Measurements from ENCODE around the gene SLC9A8. TPM values are rescaled to one million over a fixed set of nuclear protein-coding genes. Genes with fewer than 3 reads are reported as not detected.

SLC9A8 gene
- total and polyA plus RNA-seq, 7 donors = 6.1 to 19.4 (median 10.6) TPM

DNA sequence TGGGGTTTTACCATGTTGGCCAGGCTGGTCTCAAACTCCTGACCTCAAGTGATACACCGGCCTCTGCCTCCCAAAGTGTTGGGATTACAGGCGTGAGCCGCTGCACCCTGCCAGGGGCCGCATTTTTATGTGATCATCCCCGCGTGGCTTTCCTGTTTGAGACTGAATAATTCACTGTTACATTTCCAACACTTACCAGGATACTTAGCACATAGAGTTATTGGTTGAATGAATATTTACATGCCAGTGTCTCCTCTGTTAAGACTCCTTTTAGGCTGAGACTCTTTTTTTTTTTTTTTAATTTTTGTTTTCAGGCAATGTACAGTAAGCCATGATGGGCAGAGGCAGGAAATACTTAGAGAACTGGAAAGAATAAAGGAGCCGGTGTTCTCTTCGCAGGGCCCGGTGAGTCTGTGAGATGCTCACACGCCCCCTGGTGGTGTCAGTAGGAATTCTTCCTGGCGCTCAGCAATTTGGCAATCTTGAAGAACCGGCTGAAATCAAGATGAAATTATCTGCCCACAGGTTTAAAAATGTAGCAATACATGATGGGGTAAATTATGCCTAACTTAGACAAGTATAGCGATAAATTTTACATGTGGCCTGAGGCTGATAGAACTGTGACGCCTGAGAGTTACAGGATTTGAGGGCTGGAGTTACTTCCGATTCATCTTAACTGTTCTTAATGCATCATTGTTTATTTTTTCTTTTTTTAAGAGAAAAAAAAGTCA, 115.9 kb downstream of the SLC9A8 start:
- 14 to 15% (median 14%) methylated on average over 15 of the region's 15 CpGs for WGBS, 3 donors
- no peaks in the 10 kb centered on the region for H3K9me3 ChIP-seq
- intact Hi-C loops (cut with DNase I) = loop anchor here (2.0 to 5.0 kb wide), 2 partner anchors 316 to 321 kb away; no protein-coding TSS in a partner anchor
- H3K27me3 ChIP-seq (ENCODE audit: insufficient read depth in 3 of 3, low read length in 2 of 3) = no peaks in the 10 kb centered on the region
- H3K27ac ChIP-seq = no peak overlapping the region
- H3K36me3 ChIP-seq (ENCODE audit: insufficient read depth in 1 of 2, low read depth in 1 of 2) = no peaks in the 10 kb centered on the region
- peak; percentile 78 to 85 for DNase-seq
- TF ChIP-seq, protein P1, sequence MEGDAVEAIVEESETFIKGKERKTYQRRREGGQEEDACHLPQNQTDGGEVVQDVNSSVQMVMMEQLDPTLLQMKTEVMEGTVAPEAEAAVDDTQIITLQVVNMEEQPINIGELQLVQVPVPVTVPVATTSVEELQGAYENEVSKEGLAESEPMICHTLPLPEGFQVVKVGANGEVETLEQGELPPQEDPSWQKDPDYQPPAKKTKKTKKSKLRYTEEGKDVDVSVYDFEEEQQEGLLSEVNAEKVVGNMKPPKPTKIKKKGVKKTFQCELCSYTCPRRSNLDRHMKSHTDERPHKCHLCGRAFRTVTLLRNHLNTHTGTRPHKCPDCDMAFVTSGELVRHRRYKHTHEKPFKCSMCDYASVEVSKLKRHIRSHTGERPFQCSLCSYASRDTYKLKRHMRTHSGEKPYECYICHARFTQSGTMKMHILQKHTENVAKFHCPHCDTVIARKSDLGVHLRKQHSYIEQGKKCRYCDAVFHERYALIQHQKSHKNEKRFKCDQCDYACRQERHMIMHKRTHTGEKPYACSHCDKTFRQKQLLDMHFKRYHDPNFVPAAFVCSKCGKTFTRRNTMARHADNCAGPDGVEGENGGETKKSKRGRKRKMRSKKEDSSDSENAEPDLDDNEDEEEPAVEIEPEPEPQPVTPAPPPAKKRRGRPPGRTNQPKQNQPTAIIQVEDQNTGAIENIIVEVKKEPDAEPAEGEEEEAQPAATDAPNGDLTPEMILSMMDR (IDR thresholded peaks at IDR 0.05) = peak; percentile 93
- peak; percentile 86 to 92 (median 86) for ATAC-seq
- H3K4me3 ChIP-seq = no peak overlapping the region
- H3K4me1 ChIP-seq = no peaks in the 10 kb centered on the region

DNA sequence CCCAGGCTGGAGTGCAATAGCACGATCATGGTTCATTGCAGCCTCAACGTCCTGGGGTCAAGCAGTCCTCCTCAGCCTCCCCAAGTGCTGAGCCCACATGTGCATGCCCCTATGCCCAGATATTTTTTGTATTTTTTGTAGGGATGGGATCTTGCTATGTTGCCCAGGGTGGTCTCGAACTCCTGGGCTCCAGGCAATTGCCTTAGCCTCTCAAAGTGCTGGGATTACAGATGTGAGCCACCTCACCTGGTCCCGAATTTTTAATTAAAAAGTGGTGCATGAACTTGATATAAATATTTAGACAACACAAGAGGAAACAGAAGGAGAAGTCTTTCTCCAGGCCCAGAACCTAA, 116.5 kb downstream of the SLC9A8 start:
- TF ChIP-seq, protein P1 (IDR thresholded peaks at IDR 0.05) = no peak
- DNase-seq (no peak), ATAC-seq (peak in 2 of 4 donors; percentile 20 to 22)
- no peaks in the 10 kb centered on the region for H3K9me3 ChIP-seq
- H3K4me1 ChIP-seq = no peaks in the 10 kb centered on the region
- no peaks in the 10 kb centered on the region for H3K36me3 ChIP-seq (ENCODE audit: insufficient read depth in 1 of 2, low read depth in 1 of 2)
- no peaks in the 10 kb centered on the region for H3K27me3 ChIP-seq (ENCODE audit: insufficient read depth in 3 of 3, low read length in 2 of 3)
- no peak overlapping the region for H3K27ac ChIP-seq
- H3K4me3 ChIP-seq = no peak overlapping the region
- intact Hi-C loops (cut with DNase I) = loop anchor here (2.0 to 5.0 kb wide), 2 partner anchors 316 to 322 kb away; no protein-coding TSS in a partner anchor
- 41 to 42% (median 41%) methylated on average over 4 of the region's 4 CpGs for WGBS, 3 donors

DNA sequence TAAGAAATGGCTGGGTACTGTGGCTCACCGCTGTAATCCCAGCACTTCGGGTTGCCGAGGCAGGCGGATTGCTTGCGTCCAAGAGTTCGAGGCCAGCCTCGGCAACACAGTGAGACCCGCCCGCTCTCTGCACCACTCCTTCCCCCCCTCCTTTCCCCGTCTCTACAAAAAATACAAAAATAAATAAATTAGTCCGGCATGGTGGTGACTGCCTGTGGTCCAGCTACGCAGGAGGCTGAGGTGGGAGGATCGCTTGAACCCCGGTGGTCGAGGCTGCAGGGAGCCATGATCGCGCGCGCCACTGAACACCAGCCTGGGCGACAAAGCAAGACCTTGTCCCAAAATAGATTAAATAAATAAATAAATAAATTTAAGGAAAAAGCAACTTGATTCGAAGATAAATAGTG, 123.1 kb downstream of the SLC9A8 start:
- H3K4me1 ChIP-seq = peaks cover 40% of the 10 kb centered on the region
- peak overlapping the region; percentile 94 for H3K4me3 ChIP-seq
- H3K9me3 ChIP-seq = no peaks in the 10 kb centered on the region
- no peaks in the 10 kb centered on the region for H3K27me3 ChIP-seq (ENCODE audit: insufficient read depth in 3 of 3, low read length in 2 of 3)
- TF ChIP-seq, protein P1 (IDR thresholded peaks at IDR 0.05) = no peak
- peaks cover 0 to 24% of the 10 kb centered on the region in 2 donors for H3K36me3 ChIP-seq (ENCODE audit: insufficient read depth in 1 of 2, low read depth in 1 of 2)
- ATAC-seq = peak; percentile 20 to 41 (median 30)
- peak overlapping the region; percentile 99 for H3K27ac ChIP-seq
- 17 to 38% (median 23%) methylated on average over 21 of the region's 21 CpGs for WGBS, 3 donors
- intact Hi-C loops (cut with DNase I) = no loop called here
- DNase-seq = no peak

- H3K4me3 ChIP-seq = peak within 1 kb of the TSS; percentile 94
- no peaks in the 10 kb centered on the region for H3K27me3 ChIP-seq (ENCODE audit: insufficient read depth in 3 of 3, low read length in 2 of 3)
- ATAC-seq (peak; percentile 91 to 94 (median 92)), DNase-seq (peak; percentile 94 to 95)
- H3K9me3 ChIP-seq = no peaks in the 10 kb centered on the region
- peaks cover 47% of the 10 kb centered on the region for H3K4me1 ChIP-seq
- intact Hi-C loops (cut with DNase I) = no loop called here
- H3K36me3 ChIP-seq (ENCODE audit: insufficient read depth in 1 of 2, low read depth in 1 of 2) = peaks cover 4 to 31% of the 10 kb centered on the region in 2 donors
- WGBS, 3 donors = 0% methylated on average over 71 to 79 of the region's 79 CpGs
- TF ChIP-seq, protein P1 (IDR thresholded peaks at IDR 0.05) = no peak
- peak within 1 kb of the TSS; percentile 99 for H3K27ac ChIP-seq
Measured at GRCh38 chr20:49936153-49937026, 123.8 kb downstream of the SLC9A8 start, which contains the start of gene RNF114. Gene RNF114 (plus strand): TSS chr20:49936397. CDS start chr20:49936413, 16 bp downstream.
